NCI-H69 (cell line): ENCODE results near the gene ZNF677.
"Not testable (repeated sequence)": the region's sequence is repeated elsewhere in the genome, so short reads cannot be mapped to it uniquely, and the experiment has no call there.

ENCODE experiments used
- DNase-seq: peaks from one replicate; lab custom pipeline; 2025; lab: John Stamatoyannopoulos, UW

The ZNF677 gene

GRCh38 chr19:53193535-53194222 is 61.0 kb downstream of the ZNF677 start:
- no peak for DNase-seq

DNA sequence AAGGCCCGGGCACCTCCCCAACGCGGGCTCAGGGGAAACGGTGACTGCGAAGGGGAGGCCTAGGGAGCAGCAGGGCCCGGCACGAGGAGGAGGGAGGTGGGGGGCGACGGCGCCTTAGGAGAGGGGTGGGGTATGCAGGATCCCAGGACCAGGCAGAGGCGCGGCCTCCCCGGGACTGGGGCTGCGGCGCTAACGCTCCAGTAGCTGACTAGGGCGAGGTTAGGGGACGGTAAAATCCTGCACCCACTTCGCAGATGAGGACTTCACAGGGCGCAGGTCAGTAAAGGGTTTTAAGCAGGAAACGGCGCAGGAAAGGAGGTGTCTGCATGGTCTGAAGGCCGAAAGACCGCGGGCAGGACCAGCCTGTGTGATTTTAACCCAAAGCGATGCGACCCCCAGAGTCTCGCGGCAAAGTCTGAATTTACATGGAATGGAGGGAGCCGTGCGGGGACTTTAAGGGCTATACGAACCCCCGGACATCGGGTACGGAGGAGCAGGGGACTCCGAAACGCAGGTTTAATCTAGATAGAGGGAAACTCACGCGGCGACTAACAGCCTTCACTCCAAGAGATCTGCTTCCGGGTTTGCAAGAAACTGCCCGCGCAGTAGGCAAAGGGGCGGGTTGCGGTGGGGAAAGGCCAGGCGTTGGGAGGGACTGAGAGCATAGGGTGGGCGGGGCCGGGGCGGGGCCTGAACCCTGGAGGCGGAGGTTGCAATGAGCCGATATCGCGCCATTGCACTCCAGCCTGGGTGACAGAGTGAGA is 61.7 kb downstream of the ZNF677 start, which contains the start of gene ZNF665:
Gene ZNF665 (minus strand): TSS at position 588 of the 764 bp plus-strand sequence. CDS start 10,460 bp downstream, outside the sequence.
- DNase-seq: peak; percentile 96

GRCh38 chr19:53190253-53190652 is 64.4 kb downstream of the ZNF677 start:
- DNase-seq: no peak

GRCh38 chr19:53189691-53190198 is 64.9 kb downstream of the ZNF677 start:
- not testable (repeated sequence) for DNase-seq
